Stimulated activated CD8-positive, alpha-beta memory T cell treated with anti-CD3 and anti-CD28 coated beads, Interleukin-2, amount 100 ng/mL, for 48 hours (primary cell): ENCODE measurements around the gene GEN1.
A peak's percentile ranks its signal among the peaks of the same experiment; 100 is the strongest.
"Not testable (repeated sequence)": the region's sequence is repeated elsewhere in the genome, so short reads cannot be mapped to it uniquely, and the experiment has no call there.

Experiments
- DNase-seq, 2 donors: peaks; one replicate each; pipeline ENCODE4 v3.0.0-alpha.2; 2020; ENCODE audit warnings: low read depth in 2 of 2

Gene GEN1

DNA sequence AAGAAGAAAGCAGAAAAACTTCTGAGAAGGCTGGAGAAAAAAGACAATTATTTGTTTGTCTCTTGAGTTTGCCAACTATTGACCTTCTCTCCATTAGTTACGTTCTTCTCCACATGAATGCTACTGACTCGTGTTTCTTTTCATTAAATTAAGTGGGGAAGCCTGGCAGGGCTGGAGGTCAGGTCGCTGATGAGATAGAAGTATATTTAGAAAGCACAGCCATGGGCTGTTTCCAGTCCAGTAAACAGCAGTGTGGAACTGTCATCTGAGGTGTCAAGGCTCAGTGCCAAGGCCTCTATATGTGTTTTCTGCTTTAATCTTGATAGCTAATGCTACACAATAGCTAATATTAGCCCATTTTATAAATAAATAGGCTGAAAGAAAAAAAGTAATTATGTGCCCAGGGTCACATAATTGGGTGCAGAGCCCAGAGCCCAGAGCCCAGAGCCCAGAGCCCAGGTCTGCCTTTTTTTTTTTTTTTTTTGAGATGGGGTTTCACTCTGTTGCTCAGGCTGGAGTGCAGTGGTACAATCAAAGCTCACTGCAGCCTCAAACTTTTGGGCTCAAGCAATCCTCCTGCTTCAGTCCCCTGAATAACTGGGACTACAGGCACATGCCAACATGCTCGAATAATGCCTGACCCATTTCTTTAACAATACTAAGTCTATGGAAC, 68.6 kb downstream of the GEN1 start:
- DNase-seq: no peak

DNA sequence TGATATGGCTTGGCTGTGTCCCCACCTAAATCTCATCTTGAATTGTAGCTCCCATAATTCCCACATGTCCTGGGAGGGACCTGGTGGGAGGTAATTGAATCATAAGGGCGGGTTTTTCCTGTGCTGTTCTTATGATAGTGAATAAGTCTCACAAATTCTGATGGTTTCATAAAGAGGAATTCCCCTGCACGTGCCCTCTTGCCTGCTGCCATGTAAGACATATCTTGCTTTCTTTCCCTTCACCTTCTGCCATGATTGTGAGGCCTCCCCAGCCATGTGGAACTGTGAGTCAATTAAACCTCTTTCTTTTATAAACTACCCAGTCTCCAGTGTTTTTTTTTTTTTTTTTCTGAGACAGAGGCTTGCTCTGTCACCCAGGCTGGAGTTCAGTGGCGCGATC, 69.7 kb downstream of the GEN1 start:
- DNase-seq: not testable (repeated sequence)

DNA sequence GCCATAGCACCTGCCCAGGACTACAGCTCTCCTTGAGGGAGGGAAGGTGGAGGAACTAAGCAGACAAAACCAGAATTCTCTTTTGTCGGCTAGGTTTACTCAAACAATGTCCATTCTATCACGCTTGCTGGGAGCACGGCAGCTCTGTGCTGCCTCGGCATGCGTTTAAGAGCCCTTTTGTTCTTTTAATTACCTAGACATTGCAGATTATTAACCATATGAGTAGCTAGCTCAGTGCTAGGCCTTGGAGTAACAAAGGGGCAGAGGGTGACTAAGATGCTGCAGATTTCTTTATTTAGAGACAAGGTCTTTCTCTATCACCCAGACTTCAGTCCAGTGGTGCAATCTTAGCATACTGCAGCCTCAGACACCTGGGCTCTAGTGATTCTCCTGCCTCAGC, 73.4 kb downstream of the GEN1 start:
- DNase-seq: no peak

DNA sequence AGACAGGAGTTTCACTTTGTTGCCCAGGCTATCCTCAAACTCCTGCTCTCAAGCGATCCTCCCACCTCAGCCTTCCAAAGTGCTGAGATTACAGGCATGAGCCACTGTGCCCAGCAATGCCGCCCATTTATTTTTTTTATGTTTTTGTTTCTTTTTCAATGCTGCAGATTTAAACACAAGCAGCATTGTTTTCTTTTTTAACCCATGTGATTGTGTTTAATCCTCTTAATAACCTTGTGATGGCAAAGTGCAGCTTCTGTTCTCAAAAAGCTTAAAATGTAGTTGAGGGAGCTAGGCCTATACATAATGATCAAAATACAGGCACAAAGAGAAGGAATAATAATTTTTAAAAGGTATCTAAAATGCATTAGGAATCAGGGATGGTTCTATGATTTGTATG, 73.8 kb downstream of the GEN1 start:
- DNase-seq: no peak

DNA sequence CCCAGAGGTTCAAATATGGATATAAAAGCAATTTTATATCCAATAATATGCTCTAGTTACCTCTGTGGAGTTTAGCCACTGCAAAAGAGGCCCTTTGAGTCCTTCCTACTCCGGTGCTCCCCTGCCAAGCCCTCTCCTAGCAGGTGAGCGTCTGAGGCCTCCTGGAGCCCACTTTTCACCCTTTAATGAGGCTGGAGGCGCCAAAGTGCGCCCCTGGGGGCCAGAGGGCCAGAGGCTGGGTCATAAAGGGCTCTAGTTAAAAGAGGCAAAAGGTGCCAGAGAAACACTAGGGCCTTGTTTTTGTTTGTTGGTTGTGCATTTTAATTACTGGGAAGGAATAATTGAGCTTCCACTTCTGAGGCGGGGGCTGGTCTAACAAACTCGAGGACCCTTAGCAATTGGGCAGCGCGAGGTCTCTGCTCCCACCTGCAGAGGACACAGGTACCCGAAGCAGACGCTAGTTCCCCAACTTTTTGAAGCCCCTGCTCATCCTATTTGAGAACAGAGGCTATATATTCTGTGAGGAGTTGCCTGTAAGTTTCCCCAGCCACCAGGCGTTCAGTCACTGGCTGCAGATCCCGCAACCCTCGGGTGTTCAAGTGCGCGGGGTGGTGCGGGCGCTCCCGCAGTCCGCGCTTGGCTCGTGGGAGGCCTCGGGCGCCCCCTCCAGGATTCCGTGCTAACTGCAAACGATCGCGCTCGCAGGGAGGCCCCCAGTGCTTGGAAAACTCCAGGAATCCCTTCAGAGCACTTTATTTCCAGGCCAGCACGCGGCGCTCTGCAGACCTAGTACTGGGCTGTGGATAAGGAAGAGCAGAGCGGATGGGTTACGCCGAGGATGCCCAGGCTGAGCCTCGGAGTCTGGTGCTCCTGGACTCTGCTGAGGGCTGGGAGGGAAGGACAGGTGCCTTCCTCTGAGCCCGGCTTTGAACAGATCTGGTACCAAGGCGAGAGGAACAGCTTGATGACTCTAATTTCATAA, 76.4 kb downstream of the GEN1 start:
- DNase-seq: peak in 1 of 2 donors; percentile 54

DNA sequence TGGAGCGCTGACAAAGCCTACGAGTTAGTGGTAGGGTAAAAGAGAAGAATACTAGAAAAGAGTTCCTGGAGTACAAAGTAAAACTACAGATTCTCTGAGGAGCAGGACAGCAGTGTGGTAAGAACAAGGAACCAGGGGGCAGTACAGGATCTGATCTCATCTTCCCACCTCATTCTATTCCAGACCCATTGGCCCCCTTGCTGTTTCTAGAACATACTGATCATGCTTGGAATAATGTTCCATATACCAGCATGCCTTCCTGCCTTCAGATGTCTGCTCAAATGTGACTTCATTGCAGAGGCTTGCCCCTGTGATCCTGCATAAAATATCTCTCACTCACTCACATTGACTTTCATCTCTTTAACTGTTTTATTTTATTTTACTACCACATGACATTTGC, 81.6 kb downstream of the GEN1 start:
- no peak for DNase-seq
